Measurements from ENCODE around the gene SPTB.

SPTB gene

DNA sequence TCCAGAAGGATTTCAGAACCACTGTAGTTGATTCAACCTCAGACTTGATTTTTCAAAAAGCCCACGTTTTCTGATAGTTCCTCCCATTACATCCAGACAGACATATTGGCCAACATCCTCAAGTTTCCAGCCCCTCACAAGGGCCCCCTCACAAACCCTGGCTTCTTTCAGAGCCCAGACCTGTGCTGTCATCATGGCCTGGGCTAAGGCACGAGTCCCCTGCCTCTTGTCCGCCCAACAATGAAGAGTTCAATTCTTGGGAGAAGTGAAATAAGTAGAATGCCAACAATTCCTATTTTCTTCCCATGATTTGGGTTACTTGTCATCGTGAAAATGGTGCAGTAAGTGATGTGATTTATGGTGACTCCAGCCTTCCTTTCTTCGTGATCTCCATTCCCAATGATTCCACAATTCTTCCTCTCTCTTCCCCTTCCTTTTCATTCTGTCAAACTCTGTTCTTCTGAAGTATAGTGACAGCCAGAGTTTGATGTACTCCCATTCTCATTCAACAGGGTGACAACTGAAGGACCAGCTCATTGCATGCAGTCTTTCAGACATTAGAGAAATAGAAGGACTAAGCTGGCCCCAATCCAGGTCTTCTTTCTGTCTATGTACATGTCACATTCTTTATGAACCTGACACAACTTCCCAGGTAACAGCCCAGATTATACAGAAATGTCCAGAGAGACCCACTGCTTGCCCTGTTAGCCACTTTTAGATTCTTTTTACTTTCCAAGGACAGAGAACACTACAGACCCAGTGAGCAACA is 29.2 kb downstream of the SPTB start:
- Mint-ChIP-seq H3K4me1 (ENCODE audit: low read depth) (peaks cover 5% of the 10 kb centered on the region), H3K36me3 (ENCODE audit: low read depth) (no peaks in the 10 kb centered on the region), H3K27ac (no peak overlapping the region), H3K4me3 (no peak overlapping the region), H3K9me3 (no peaks in the 10 kb centered on the region), H3K27me3 (ENCODE audit: low read depth) (peaks cover 43% of the 10 kb centered on the region)
- no peak for DNase-seq (ENCODE audit: low spot score)

DNA sequence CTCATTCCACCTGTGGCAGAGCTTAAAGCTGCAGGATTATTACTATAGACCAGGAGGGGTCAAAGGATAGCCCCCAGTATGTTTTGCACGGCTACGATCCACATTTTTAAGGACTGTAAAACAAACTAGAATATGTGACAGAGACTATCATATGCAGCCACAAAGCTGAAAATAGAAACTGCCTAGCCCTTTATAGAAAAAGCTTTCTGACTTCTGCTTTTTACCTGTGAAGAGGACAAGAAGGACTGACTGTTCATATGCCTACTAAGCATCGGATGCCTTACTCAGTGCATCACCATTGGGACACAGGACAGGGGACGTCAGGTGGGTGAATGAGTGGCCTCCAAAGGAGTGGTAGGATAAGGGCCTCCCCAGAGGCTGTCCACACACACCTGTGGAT is 29.8 kb downstream of the SPTB start:
- Mint-ChIP-seq H3K27ac (no peak overlapping the region), H3K4me3 (no peak overlapping the region)

GRCh38 chr14:64848239-64848638 is 31.5 kb downstream of the SPTB start:
- Mint-ChIP-seq H3K27me3 (ENCODE audit: low read depth) (peaks cover 52% of the 10 kb centered on the region), H3K9me3 (no peaks in the 10 kb centered on the region), H3K4me1 (ENCODE audit: low read depth) (peaks cover 5% of the 10 kb centered on the region), H3K27ac (no peak overlapping the region), H3K36me3 (ENCODE audit: low read depth) (no peaks in the 10 kb centered on the region), H3K4me3 (no peak overlapping the region)
- DNase-seq (ENCODE audit: low spot score), result no peak

More for the DNA sequence above, 29.8 kb downstream of the SPTB start:
- no peaks in the 10 kb centered on the region for H3K9me3 Mint-ChIP-seq
- H3K27me3 Mint-ChIP-seq (ENCODE audit: low read depth), result peaks cover 48% of the 10 kb centered on the region
- H3K4me1 Mint-ChIP-seq (ENCODE audit: low read depth), result peaks cover 5% of the 10 kb centered on the region
- H3K36me3 Mint-ChIP-seq (ENCODE audit: low read depth), result no peaks in the 10 kb centered on the region
- DNase-seq (ENCODE audit: low spot score), result no peak

DNA sequence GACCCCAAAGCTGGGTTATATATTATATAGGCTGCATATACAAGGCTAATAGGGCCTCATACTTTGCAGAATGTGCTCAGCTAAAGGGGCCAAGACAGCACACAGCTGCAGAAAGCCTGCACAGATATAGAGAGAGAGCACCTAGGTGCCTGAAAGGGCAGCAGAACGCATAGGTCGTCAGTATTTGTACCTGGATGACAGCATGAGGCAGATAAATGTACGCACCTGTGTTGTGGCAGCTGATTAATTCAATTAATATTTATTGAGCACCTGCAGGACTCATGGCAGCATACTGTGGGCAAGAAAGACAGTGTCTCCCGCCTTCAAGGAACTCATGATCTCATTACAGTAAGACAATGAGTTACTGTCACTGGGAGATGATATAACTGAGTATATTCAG is 33.4 kb downstream of the SPTB start:
- no peak for DNase-seq (ENCODE audit: low spot score)
- Mint-ChIP-seq H3K4me1 (ENCODE audit: low read depth) (peaks cover 5% of the 10 kb centered on the region), H3K27me3 (ENCODE audit: low read depth) (peaks cover 47% of the 10 kb centered on the region), H3K36me3 (ENCODE audit: low read depth) (no peaks in the 10 kb centered on the region), H3K27ac (no peak overlapping the region), H3K9me3 (no peaks in the 10 kb centered on the region), H3K4me3 (no peak overlapping the region)

DNA sequence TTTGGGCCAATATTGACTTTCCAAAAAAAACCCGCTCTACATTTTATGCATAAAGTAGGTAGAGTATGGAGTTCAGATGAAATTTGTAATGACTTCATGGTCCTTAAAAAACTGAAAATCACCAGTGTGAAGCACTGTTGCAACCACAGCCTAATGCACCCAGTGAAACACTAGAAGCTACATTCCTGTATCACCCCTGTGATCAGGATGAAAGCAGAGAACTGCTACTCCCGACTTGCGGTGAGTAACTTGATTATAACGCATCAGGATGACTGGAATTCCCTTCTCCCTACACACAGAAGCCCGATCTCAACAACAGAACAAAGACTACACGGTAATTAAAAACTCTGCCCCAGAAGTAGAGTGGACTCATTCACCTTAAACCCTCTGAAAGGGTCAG is 33.8 kb downstream of the SPTB start:
- H3K4me1 Mint-ChIP-seq (ENCODE audit: low read depth), result peaks cover 5% of the 10 kb centered on the region
- H3K36me3 Mint-ChIP-seq (ENCODE audit: low read depth), result no peaks in the 10 kb centered on the region
- no peak for DNase-seq (ENCODE audit: low spot score)
- no peaks in the 10 kb centered on the region for H3K9me3 Mint-ChIP-seq
- peaks cover 50% of the 10 kb centered on the region for H3K27me3 Mint-ChIP-seq (ENCODE audit: low read depth)
- no peak overlapping the region for H3K4me3 Mint-ChIP-seq
- H3K27ac Mint-ChIP-seq, result no peak overlapping the region

GRCh38 chr14:64844969-64845536 is 34.7 kb downstream of the SPTB start:
- no peaks in the 10 kb centered on the region for H3K9me3 Mint-ChIP-seq
- peaks cover 51% of the 10 kb centered on the region for H3K27me3 Mint-ChIP-seq (ENCODE audit: low read depth)
- no peaks in the 10 kb centered on the region for H3K36me3 Mint-ChIP-seq (ENCODE audit: low read depth)

DNA sequence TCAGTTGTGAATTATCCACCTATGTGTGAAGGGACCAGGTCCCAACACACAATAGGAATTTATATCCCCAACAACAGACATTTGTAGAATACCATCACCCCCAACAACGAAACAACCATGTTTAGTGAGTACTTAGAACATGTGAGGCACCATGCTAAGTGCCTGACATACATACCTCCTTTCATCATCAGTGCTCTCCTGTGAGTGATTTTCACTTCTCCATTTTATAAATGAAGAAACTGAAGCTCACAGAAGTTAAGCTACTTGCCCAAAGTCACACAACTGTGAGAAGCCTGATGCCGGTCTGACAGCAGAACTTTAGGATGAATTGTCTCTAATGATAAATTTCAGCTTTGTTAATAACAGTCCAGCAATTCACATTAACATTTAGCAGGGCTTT is 35.4 kb downstream of the SPTB start:
- Mint-ChIP-seq H3K27ac (no peak overlapping the region), H3K9me3 (no peaks in the 10 kb centered on the region), H3K27me3 (ENCODE audit: low read depth) (peaks cover 49% of the 10 kb centered on the region), H3K4me1 (ENCODE audit: low read depth) (peaks cover 5% of the 10 kb centered on the region), H3K36me3 (ENCODE audit: low read depth) (no peaks in the 10 kb centered on the region), H3K4me3 (no peak overlapping the region)
- no peak for DNase-seq (ENCODE audit: low spot score)

More at GRCh38 chr14:64844969-64845536, 34.7 kb downstream of the SPTB start:
- Mint-ChIP-seq H3K4me1 (ENCODE audit: low read depth) (peaks cover 5% of the 10 kb centered on the region), H3K27ac (no peak overlapping the region), H3K4me3 (no peak overlapping the region)
- no peak for DNase-seq (ENCODE audit: low spot score)

DNA sequence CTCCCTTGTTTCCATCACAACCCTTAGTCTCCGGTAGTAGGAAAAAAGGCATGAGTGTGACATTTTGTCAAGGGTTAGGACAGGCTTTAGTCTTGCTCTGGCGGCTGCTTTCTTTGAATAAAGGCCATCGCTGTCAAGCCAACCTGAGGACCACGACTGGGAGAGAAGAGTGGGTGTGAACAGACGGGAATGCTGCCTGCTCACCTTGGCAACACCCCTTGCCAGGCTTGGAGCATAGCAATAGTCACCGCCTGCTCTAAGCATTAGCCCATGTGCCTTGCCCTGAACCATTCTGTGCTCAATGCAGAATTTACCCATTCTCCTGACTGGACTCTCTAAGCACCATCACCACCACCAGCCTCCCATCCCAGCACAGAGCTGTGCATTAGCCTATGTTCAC is 36.2 kb downstream of the SPTB start:
- Mint-ChIP-seq H3K27me3 (ENCODE audit: low read depth) (peaks cover 49% of the 10 kb centered on the region), H3K4me3 (no peak overlapping the region), H3K9me3 (no peaks in the 10 kb centered on the region), H3K27ac (no peak overlapping the region), H3K36me3 (ENCODE audit: low read depth) (no peaks in the 10 kb centered on the region), H3K4me1 (ENCODE audit: low read depth) (peaks cover 5% of the 10 kb centered on the region)
- DNase-seq (ENCODE audit: low spot score), result no peak

DNA sequence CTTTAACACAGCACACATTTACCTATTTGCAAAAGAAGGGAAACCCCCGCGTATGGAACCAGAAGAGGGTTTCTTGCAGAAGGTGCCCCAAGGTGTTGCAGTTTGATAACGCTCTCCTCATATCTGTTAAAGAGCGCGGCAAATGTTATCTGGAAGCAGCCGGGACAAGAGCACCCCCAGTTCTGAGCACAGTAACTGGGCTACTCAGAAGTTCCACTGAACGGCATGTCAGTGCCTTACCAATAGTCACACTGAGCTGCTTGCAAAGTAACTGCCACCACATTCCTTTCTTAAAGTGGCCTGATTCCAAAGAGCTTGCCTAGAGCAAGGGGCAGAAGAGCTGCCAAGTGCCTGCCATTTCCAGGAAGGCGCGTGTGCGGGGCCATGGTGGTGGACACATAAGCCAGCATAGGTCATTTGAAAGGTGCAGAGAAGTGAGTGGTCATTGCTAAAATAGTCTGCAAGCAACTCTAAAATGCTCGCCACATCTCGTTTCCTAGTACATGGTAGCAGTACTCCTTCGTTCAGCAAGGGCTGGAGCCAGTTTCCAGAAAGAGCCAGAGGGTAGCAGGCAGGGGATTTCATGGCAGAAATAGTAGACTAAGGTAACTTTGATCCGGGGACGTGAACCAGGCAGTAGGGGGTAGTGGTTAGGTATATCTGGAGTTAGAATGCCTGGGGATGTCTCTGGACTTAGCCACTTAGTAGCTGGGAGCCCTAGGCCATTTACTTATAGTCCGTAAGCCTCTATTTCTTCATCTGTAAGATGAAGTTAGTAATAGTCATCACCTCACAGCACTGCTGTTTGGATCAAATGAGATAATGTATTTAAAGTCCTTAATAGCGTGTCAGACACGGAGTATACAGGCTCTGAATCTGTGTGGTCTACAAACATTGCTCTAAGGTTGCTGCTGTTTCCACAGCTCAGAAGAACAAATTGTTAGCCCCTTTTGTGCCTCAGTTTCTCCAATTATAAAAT is 37.6 kb downstream of the SPTB start:
- H3K4me3 Mint-ChIP-seq, result no peak overlapping the region
- peaks cover 42% of the 10 kb centered on the region for H3K27me3 Mint-ChIP-seq (ENCODE audit: low read depth)
- H3K4me1 Mint-ChIP-seq (ENCODE audit: low read depth), result no peaks in the 10 kb centered on the region
- DNase-seq (ENCODE audit: low spot score), result no peak
- H3K9me3 Mint-ChIP-seq, result no peaks in the 10 kb centered on the region
- no peak overlapping the region for H3K27ac Mint-ChIP-seq
- H3K36me3 Mint-ChIP-seq (ENCODE audit: low read depth), result no peaks in the 10 kb centered on the region

DNA sequence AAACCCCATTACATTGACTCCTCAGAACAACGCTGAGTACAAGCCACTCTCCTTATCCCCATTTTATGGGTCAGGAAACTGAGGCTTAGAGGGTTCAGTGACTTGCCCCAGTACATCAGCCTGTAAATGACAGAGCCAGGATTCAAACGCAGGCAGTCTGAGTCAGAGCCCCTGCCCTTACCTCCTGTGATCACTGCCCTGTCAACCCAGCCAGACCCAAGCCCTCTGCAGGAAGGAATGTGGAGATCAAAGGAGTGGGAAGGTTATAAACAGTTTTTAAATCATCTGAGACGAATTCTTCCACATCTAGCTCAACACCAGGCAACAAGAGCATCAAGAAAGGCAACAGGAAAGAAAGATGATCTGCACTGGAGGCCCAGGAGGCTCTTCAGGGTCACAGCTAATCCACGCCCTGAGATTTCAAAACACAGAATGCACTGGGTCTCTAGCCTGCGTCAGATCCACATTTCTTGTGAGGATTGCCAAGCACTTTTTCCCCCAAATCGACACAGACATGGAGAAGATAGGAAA is 38.5 kb downstream of the SPTB start:
- Mint-ChIP-seq H3K27ac (no peak overlapping the region), H3K36me3 (ENCODE audit: low read depth) (no peaks in the 10 kb centered on the region), H3K9me3 (no peaks in the 10 kb centered on the region), H3K4me3 (no peak overlapping the region), H3K27me3 (ENCODE audit: low read depth) (peaks cover 45% of the 10 kb centered on the region), H3K4me1 (ENCODE audit: low read depth) (no peaks in the 10 kb centered on the region)
- no peak for DNase-seq (ENCODE audit: low spot score)

DNA sequence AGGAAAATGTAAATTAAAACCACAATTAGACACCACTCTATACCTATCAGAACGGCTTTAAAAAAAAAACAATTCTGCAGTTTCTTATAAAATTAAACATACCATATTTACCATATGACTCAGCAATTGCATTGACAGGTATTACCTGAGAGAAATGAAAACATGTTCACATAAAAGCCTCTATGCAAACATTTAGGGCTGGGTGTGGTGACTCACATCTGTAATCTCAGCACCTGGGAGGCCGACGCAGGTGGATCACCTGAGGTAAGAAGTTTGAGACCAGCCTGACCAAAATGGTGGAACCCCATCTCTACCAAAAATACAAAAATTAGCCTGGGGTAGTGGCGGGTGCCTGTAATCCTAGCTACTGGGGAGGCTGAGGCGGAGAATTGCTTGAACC is 41.1 kb downstream of the SPTB start:
- Mint-ChIP-seq H3K9me3 (no peaks in the 10 kb centered on the region), H3K4me1 (ENCODE audit: low read depth) (no peaks in the 10 kb centered on the region), H3K27me3 (ENCODE audit: low read depth) (peaks cover 28% of the 10 kb centered on the region), H3K36me3 (ENCODE audit: low read depth) (no peaks in the 10 kb centered on the region), H3K27ac (no peak overlapping the region), H3K4me3 (no peak overlapping the region)
- no peak for DNase-seq (ENCODE audit: low spot score)

GRCh38 chr14:64835431-64835830 is 44.3 kb downstream of the SPTB start:
- peaks cover 17% of the 10 kb centered on the region for H3K27me3 Mint-ChIP-seq (ENCODE audit: low read depth)
- H3K27ac Mint-ChIP-seq, result no peak overlapping the region
- H3K36me3 Mint-ChIP-seq (ENCODE audit: low read depth), result no peaks in the 10 kb centered on the region
- H3K4me3 Mint-ChIP-seq, result no peak overlapping the region
- no peak for DNase-seq (ENCODE audit: low spot score)
- no peaks in the 10 kb centered on the region for H3K4me1 Mint-ChIP-seq (ENCODE audit: low read depth)
- no peaks in the 10 kb centered on the region for H3K9me3 Mint-ChIP-seq

DNA sequence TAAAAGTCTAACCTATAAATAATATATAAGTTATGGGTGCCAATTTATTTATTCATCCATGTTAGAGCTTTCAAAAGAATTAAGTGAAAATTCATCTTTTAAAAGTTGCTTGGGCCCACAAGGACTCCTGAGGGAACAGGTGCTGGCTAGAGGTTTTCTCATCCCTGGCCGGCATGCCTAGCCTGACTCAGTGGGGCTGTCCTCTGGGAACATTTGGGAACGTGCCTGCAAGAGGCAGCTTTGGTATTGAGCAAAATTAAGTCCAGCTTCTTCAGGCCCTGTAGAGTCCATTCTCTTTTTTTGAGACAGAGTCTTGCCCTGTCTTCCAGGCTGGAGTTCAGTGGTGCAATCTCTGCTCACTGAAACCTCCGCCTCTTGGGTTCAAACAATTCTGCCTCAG is 44.7 kb downstream of the SPTB start:
- H3K9me3 Mint-ChIP-seq, result no peaks in the 10 kb centered on the region
- H3K4me1 Mint-ChIP-seq (ENCODE audit: low read depth), result no peaks in the 10 kb centered on the region
- H3K27ac Mint-ChIP-seq, result no peak overlapping the region
- DNase-seq (ENCODE audit: low spot score), result no peak
- no peaks in the 10 kb centered on the region for H3K36me3 Mint-ChIP-seq (ENCODE audit: low read depth)
- H3K4me3 Mint-ChIP-seq, result no peak overlapping the region
- H3K27me3 Mint-ChIP-seq (ENCODE audit: low read depth), result peaks cover 15% of the 10 kb centered on the region

- H3K36me3 Mint-ChIP-seq (ENCODE audit: low read depth), result no peaks in the 10 kb centered on the region
- no peak for DNase-seq (ENCODE audit: low spot score)
- no peak overlapping the region for H3K27ac Mint-ChIP-seq
- H3K4me1 Mint-ChIP-seq (ENCODE audit: low read depth), result no peaks in the 10 kb centered on the region
- H3K4me3 Mint-ChIP-seq, result no peak overlapping the region
- peaks cover 6% of the 10 kb centered on the region for H3K27me3 Mint-ChIP-seq (ENCODE audit: low read depth)
- no peaks in the 10 kb centered on the region for H3K9me3 Mint-ChIP-seq
These were observed 48.3 kb downstream of the SPTB start for GRCh38 chr14:64831419-64831818.

Measured in T-helper 2 cell treated with Interferon-gamma antibody and Interleukin-4, amounts not matched to agents 5 μg/mL and 100 μg/mL, for 36 hours (primary cell).